Measurements from ENCODE around the gene SPTBN5.

Gene SPTBN5

GRCh38 chr15:41901431-41901830 lies 7.6 kb upstream of the SPTBN5 start:
- DNase-seq: no peak

- DNase-seq: no peak
These were observed 6.9 kb upstream of the SPTBN5 start for GRCh38 chr15:41900526-41901380.

- no peak for DNase-seq
These were observed 6.1 kb upstream of the SPTBN5 start for GRCh38 chr15:41899854-41900442.

- DNase-seq: no peak
These were observed 3.5 kb upstream of the SPTBN5 start for GRCh38 chr15:41897363-41897799.

- DNase-seq: no peak
These were observed 2.7 kb upstream of the SPTBN5 start for GRCh38 chr15:41896566-41896965.

GRCh38 chr15:41895957-41896356 lies 2.1 kb upstream of the SPTBN5 start:
- DNase-seq: no peak

GRCh38 chr15:41895491-41895890 lies 1.6 kb upstream of the SPTBN5 start:
- DNase-seq: no peak

GRCh38 chr15:41894791-41895463 lies 1.1 kb upstream of the SPTBN5 start:
- DNase-seq: peak; percentile 94

- DNase-seq: no peak
These were observed 468 bp upstream of the SPTBN5 start for GRCh38 chr15:41894251-41894790.

- no peak for DNase-seq
These were observed 1.0 kb downstream of the SPTBN5 start for GRCh38 chr15:41892621-41893421.

- no peak for DNase-seq
These were observed 1.9 kb downstream of the SPTBN5 start for GRCh38 chr15:41891946-41892345.

GRCh38 chr15:41891226-41891625 lies 2.6 kb downstream of the SPTBN5 start:
- DNase-seq: no peak

- DNase-seq: no peak
These were observed 3.7 kb downstream of the SPTBN5 start for GRCh38 chr15:41890050-41890690.

GRCh38 chr15:41888662-41889253 lies 5.1 kb downstream of the SPTBN5 start:
- no peak for DNase-seq

- DNase-seq: no peak
These were observed 6.0 kb downstream of the SPTBN5 start for GRCh38 chr15:41887893-41888292.

GRCh38 chr15:41887161-41887560 lies 6.7 kb downstream of the SPTBN5 start:
- DNase-seq: no peak

- DNase-seq: no peak
These were observed 7.1 kb downstream of the SPTBN5 start for GRCh38 chr15:41886741-41887140.

- DNase-seq: no peak
These were observed 8.0 kb downstream of the SPTBN5 start for GRCh38 chr15:41885841-41886240.

- DNase-seq: no peak
These were observed 8.5 kb downstream of the SPTBN5 start for GRCh38 chr15:41885321-41885720.

GRCh38 chr15:41884458-41884857 lies 9.4 kb downstream of the SPTBN5 start:
- no peak for DNase-seq

- DNase-seq: no peak
These were observed 10.4 kb downstream of the SPTBN5 start for GRCh38 chr15:41883484-41883825.
